HG03520 (cell line): ENCODE data around the gene FFAR4.

Experiments used
- ATAC-seq: cut with Tn5 transposase; IDR thresholded peaks from one replicate; pipeline ENCODE4 v1.9.1; 2021; ENCODE audit warnings: mild to moderate bottlenecking, moderate library complexity; ENCODE audit not compliant: unreplicated experiment

The FFAR4 gene

DNA sequence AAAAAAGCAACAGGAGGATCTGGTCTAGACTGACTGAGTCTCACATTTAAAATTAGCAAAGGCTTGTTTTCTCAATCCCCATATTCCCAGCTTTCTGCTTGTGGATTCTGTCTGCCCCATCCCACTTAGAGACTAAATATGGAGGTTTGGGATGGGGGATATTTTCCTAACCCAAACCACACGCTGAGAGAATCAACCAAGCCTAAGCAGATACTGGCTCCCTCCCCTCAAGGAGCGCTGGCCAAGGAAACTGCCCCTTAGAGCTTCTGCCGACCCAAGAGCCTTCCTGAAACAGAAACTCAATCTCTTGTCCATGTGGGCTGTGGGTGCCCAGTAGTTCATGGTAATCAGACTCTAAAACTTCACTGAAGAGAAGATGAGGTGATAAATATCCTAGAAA lies 3.9 kb downstream of the FFAR4 start:
- ATAC-seq: no peak

DNA sequence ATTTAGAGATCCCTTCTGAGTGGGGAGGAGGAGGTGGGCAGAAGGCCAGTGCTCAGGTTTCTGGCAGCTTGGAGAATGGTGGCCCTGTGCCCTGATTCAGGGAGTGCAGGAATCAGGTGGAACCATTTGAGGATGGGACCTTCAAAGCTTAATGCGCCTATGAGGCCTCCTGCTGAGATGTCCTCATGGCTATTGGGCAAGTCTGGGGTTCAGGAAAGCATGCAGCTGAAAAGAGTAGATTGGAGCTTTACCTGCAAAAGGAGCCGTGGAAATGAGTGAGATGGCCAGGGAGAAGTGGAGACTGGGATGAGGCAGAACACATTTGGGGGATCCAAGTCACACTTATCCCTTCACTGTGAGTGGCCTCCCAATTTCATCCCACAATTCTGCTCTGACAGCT lies 6.1 kb downstream of the FFAR4 start:
- ATAC-seq: no peak

GRCh38 chr10:93573051-93573909 lies 6.8 kb downstream of the FFAR4 start:
- no peak for ATAC-seq

GRCh38 chr10:93573924-93574323 lies 7.5 kb downstream of the FFAR4 start:
- ATAC-seq: no peak

DNA sequence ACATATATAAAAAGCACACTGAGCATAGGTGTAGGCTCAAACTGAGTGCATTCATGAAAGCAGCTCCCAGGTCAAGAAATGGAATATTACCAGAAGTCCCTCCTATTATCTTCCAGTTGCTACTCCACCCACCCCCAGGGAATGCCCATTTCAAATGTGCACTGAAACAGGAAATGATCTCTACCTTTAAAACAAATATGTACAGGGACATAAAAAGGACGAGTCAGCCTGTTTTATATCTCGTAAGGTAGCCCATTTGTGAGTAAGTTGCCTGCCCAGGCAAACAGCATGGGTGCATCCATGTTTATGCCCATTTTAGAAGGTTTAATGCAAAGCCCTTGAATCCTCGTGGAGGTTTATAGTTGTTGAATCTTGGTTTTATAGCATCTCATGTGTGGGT lies 10.4 kb downstream of the FFAR4 start:
- ATAC-seq: no peak

DNA sequence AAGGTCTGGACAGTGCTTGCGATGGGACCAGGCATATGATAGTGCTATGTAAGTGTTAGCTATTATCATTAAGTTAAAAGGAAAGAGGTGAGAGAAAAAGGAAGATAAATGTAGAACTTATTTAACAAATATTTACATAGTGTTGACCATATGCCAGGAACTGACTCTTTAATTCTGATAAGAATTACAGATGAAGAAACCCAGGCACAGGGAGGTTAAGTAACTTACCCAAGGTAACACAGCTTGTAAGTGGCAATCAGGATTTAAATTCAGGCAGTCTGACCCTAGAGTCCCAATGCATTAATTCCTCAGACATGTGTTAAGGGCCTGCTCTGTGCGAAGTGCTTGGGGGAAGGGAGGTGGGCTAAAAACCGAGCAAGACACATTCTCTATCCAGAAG lies 11.1 kb downstream of the FFAR4 start:
- no peak for ATAC-seq

- no peak for ATAC-seq
These were observed 12.6 kb downstream of the FFAR4 start for GRCh38 chr10:93579089-93579488.

GRCh38 chr10:93579985-93580711 lies 13.7 kb downstream of the FFAR4 start:
- ATAC-seq: no peak

DNA sequence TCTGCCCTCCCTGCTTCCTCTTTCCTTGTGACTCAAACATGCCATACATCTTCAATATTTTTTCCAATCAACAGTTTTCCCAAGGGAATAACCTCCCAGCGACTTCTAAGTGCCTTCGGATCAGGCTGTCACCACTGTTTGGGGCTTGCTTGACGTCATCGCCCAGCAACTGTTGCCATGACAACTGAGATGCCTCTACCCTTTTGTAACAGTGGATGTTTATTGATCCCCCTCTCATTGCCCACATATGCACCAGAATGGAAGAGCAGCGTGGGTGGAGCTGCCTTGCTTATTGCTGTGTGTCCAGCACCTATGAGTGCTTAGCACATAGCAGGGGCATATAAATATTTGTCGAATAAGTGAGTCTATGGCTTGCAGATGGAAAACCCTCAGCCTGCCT lies 14.4 kb downstream of the FFAR4 start:
- ATAC-seq: no peak

DNA sequence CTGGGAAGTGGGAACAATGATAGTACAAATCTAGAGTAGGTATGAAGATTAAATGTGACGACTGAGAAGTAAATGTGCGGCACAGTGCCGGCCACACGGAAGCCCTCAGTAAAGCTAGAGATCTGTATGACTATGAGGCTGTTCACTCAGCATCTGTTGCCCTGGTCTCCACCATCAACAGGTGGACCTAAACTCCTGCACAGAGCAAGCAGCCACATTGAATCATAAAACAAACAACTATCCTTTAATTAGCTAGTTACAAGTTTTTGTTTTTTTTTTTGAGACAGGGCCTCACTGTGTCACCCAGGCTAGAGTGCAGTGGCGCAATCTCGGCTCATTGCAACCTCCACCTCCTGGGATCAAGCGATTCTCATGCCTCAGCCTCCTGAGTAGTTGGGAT lies 18.0 kb downstream of the FFAR4 start:
- ATAC-seq: no peak

GRCh38 chr10:93589648-93590562 lies 23.4 kb downstream of the FFAR4 start:
- ATAC-seq: no peak

DNA sequence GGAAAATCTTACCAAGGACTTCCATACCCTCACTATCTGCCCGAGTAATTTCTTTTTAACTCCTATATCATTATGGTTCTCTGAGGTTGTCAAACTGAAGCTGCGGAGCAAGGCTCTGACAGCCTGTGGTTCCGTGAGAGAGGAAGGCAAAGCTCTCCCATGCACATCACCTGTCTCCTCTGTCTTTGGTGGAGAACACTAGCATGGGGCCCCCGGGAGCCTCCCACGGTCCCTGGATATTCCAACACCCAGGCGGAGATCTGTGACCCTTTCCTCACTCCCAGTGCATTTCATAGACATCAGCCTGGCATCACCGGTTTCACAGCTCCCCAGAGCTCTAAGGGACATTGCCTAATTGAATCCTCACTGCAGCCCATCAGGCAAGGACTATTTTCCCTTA lies 24.2 kb downstream of the FFAR4 start:
- no peak for ATAC-seq

DNA sequence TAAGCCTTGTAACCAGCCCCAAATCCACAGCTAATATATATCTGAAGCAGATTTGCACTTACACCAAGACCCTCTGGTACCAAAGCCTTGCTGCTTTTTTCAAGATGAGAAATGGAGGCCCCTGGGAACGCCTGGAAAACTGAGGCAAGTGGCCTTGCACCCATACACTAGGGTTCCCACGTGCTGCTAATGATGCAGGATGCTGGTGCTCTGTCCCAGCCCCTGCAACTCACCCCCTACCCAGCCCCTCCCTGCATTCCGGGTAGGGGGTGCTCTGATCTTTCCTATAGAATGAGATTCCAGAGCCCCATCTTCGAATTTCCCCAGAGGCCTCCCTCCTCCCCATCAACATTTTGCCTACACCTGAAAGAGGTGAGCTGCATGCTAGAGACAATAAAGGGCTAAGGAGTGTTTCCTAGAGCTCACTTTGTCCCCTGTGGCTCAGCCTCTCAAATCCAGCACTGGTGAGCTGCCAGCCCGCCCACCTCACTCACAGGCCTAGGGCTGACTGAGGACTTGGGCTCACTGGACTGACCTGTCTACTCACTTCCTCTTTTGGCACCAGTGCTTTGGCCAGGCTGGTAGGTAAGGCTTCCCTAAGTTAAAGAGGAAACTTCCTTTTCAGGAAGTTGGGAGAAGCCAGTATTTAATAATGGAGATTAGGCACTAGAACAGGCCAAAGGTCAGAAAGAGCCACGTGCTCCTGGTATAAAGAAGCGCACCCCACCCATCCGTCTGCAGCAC lies 24.8 kb downstream of the FFAR4 start:
- ATAC-seq: no peak

DNA sequence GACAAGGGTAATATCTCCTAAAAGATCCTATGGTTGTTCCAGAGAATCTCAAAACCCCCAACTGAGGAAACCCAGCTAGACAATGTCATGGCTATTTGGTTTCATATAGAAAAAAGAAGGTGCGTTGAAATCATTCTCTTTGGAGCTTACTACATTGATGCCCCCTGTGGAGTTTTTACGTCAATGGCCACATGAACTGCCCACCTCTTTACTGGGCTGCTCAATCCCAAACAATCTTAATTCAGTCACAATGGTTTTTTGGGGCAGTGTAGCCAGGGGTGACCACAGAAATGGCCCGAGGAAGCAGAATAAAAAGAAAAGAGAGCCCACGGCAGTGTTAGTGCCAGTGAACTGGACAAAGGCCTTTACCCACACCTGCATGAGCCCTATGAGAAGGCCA lies 26.8 kb downstream of the FFAR4 start:
- no peak for ATAC-seq

GRCh38 chr10:93593749-93594148 lies 27.3 kb downstream of the FFAR4 start:
- ATAC-seq: no peak

- no peak for ATAC-seq
These were observed 28.1 kb downstream of the FFAR4 start for GRCh38 chr10:93594518-93594917.

DNA sequence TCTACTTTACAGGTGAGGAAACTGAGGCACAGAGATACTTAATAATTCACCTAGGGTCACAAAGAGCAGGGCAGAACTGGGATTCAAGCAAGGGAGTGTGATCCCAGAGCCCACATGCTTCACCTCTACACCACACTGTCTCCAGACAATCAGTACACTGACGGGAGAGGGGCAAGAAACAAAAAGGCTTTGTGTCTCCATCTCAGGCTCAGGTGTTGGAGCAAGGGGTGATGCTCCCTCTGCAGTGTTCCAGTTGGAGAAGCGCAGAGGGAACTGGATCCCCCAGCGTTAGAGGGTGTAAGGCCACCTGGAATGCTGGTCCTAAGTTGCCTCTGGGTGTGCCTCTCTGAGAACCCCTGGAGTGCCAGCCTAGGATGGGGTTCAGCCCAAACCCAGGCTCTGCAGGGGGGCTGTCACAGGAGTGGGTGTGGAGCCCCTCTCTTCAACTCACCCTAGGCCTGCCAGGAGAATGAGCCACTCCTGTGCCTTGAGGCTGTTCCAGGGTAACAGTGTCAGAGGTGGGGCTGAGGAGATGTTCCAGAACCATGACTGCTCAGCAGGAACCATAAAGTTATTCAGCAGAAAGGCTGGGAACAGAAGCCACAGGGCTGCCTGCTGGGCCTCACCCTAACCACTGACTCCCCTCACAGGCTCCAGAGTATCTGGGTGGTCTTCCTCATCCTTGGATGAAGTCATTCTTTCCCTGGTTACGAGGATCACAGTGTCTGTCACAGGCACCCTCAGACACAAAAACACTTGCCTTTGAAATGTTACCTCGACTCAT lies 29.1 kb downstream of the FFAR4 start:
- no peak for ATAC-seq

DNA sequence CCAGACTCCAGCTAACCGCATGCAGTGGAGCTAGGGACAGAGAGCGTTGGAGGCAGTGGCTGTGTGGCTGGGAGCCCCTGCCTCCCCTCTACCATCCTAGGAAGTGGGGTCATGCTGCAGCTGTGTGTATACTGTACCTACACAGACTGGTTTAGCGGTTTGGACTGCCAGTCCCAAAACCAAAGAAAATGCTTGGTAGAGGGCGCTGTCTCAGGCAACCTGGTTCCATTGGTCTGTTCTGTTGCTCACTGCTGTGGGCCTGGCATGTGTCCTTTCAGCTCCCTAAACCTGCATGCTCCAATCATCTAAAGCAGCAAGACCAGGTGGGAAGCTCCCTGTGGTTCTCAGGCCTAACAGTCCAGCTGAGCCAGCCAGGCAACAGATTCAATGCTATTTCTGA lies 30.1 kb downstream of the FFAR4 start:
- no peak for ATAC-seq

GRCh38 chr10:93597075-93597599 lies 30.7 kb downstream of the FFAR4 start:
- no peak for ATAC-seq

- no peak for ATAC-seq
These were observed 31.7 kb downstream of the FFAR4 start for GRCh38 chr10:93598157-93598556.
